NCI-H2196 treated with DMSO at 0.1 percent for 48 hours (cell line): ENCODE results near the gene AZU1.
"Not testable (repeated sequence)": the region's sequence is repeated elsewhere in the genome, so short reads cannot be mapped to it uniquely, and the experiment has no call there.

Experiments used
- DNase-seq: peaks from one replicate; lab custom pipeline; 2025; ENCODE audit not compliant: unreplicated experiment; lab: John Stamatoyannopoulos, UW

AZU1 gene

DNA sequence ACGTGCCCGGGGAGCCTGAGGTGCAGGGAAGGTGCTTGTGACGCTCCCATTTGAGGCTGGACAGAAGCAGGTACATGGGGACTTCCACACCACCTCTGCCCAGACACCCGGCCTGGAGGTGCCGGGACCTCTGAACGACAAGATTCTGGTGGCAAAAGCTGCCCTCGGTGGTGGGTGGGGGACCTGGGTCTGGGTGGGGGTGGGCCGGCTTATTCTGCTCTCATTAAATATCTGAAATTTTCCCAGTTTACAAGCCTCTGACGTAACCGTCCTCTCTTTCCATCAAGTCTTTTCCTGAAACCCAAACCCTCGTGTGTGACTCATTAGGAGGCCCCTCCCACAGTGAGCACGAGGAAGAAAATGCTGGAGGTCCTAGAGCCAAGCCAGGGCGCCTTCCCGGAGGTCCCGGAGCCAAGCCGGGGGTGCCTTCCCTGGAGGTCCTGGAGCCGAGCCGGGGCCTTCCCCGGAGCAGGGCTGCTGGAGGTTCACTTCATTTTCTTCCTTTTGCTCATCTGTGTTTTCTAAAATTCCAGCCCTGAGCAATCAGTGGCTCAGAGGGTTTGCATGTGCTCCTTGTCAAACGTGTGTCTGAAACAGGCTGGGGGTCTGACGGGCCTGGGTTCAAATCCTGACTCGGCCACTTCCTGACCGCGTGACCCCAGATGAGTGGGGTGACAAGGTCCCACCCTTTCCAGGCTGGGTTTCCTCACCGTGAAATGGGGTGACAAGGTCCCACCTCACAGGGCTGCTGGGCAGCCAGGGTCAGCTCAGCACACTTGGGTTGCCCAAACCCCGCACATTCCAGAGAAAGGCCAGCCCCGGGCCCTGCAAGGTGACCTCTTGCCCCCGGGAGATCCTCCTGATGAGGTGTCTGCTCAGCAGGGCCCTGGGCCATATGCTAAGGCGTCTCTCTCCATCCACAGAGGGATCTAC, 41.9 kb downstream of the AZU1 start:
- no peak for DNase-seq

DNA sequence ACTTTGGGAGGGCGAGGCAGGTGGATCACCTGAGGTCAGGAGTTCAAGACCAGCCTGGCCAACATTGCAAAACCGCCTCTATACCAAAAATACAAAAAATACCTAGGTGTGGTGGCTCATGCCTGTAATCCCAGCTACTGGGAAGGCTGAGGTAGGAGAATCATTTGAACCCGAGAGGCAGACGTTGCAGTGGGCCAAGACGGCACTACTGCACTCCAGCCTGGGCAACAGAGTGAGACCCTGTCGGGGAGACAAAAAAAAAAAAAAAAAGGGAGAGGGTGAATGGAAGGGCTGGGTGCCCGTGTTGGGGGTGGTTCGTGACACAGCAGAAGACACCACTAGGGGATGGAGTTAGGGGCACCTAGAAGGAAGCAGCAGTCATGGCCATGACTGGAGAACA, 42.7 kb downstream of the AZU1 start:
- DNase-seq, result no peak

DNA sequence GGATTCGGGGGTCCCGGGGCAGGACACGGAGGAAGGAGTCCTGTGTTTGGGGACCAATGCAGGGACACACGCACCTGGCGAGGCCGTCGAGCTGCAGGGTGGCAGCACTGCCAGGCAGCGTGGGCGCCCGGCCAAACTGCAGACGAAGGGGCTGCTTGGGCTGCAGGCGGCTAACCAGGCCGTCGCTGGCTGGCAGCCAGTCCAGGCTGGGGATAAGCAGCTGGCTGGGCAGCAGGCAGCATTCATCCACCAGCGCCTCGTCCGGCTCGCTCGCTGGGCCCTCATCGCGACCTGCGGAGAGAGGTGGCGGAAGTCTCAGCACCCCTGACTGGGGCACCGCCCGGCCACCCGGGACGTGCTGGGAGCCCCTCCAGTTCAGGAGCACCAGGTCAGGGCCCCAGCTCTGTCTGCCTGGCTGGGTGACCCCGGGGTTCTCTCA, 43.3 kb downstream of the AZU1 start:
- peak; percentile 71 for DNase-seq

DNA sequence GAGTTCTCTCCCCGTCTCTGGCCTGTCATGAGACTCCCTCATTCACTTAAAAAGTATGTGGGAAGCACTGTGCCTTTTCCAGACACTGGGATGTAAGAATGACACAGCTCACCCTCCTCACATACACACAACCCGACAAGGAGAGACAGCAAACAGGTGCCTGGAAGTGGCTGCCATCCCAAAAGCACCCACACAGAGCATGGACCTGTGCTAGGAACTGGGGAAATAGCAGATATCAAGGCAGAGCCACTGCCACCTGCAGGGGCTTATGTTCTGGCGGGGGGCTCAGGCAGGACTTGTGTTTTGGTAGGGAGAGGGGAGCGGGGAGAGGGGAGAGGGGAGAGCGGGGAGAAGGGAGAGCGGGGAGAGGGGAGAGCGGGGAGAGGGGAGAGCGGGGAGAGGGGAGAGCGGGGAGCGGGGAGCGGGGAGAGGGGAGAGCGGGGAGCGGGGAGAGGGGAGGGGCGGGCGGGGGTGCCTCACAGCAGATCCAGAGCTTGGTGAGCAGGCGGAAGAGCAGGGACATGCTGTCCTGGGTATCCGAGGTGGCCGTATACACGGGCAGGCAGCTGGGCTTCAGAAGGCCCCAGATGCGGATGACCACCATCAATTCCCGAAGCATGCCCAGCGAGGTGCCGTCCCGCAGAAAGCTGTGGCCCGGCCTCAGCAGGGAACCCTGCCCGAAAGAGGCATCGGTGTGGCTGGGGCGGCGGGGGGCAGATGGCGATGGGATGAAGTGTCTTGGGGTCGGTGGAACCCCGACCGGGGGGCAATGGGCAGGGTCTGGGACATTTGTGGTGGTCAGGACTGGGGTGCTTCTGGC, 44.0 kb downstream of the AZU1 start:
- DNase-seq, result no peak

DNA sequence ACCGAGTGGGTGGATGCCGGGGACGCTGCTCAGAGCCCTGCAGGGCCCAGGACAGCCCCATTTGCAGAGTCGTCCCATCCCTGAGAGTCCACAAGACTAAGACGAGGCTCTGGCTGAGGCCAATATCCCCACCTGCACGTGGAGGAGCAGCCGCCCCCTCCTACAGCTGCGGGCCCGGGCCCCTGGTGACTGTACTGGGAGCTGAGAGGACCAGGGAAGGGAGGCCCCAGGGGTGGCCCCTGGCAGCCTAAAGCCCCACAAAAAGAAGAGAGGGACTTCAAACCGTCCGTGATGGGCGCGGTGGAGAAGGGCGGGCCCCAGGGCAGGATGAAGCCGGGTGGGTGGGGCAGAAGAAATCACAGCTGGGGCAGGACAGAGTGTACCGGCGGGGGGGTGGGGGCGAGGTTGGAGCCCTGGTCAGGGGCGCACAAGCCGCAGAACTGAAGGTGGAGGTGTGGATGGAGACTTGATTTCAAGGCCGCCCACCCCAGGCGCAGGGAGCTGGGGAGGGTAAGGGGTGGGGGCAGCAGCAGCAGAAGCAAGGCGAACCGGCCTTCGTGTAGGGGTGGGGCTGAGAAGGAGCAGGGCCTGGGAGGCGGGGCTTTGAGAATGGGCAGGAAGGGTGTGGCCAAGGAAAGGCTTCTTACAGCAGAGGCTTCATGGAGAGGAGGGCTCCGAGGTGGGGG, 44.8 kb downstream of the AZU1 start:
- no peak for DNase-seq

DNA sequence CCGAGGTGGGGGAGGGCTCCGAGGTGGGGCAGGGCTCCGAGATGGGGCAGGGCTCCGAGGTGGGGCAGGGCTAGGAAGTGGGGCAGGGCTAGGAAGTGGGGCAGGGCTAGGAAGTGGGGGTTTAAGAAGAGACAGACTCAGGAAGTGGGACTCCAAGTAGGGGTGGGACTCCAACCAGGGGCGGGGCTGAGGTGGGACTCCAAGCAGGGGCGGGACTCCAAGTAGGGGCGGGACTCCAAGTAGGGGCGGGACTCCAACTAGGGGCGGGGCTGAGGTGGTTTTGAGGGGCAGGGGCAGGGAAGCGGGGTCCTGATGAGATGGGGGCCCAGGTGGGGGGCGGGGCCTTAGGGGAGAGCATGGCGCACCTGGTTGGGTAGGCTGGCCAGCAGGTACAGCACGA, 45.4 kb downstream of the AZU1 start:
- DNase-seq, result no peak

DNA sequence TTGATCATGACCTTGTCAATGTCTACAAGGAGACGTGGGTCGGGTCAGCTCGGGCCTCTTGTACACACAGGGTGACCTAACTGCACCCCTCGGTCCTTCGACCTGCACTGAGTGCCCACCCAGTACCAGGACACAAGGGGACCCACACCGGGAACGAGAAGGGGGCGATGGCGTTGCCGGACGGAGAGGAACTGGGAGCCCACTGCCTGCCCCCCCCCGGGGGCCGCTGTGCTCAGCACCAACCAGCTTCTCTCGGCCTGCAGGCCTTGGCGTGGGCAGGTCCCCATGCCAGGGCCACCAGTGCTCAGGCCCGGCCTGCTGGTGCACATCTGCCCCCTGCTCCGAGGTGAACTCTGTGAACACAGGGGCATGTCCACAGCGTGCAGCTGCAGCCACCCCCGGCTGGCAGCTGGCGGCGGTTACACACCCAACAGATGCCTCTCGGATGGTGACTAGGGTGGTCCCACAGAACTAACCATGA, 46.0 kb downstream of the AZU1 start:
- DNase-seq, result no peak

DNA sequence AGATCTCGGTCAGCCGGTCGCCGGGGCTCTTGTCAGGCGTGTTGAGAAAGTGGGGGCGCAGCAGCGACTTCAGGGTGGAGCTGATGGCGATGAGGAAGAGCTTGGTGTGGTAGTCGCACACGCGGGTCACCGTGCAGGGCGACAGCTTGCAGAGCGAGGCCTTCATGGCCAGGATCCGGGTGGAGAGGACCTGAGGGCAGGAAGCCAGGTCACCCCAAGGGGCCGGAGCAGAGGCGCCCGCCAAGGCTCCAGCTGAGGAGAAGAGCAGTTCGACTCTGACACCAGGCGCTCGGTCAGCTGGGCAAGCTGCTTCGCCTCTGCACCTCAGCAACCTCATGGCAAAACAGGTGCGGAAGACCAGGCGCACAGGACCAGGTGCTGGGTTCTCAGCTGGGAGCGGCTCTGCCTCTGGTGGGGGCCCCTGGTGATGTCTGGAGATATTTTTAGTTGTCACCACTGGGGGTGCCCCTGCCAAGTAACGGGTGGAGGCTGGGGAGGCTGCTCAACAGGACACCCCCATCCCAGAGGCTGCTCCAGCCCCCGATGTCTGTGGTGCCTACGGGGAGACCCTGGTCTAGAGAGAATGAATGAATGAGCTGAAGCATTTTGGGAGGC, 47.7 kb downstream of the AZU1 start:
- no peak for DNase-seq

DNA sequence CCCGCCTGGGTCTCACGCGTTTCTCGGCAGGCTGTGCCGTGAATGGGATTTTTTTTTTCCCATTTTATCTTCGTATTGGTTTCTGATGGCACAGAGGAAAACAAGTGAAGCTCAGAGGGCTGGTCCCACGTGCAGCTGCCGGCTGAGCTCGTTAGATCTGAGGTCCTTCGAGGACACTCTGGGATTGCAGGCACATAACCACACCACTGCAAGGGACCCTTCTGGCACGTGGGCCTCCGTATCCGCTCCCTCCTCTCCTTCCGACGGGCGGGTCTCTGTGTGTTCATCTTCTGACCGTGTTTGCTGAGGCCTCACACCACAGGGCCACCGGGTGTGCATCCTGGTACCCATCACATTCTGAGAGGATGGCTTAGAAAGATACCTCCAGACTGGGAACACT, 48.5 kb downstream of the AZU1 start:
- no peak for DNase-seq

DNA sequence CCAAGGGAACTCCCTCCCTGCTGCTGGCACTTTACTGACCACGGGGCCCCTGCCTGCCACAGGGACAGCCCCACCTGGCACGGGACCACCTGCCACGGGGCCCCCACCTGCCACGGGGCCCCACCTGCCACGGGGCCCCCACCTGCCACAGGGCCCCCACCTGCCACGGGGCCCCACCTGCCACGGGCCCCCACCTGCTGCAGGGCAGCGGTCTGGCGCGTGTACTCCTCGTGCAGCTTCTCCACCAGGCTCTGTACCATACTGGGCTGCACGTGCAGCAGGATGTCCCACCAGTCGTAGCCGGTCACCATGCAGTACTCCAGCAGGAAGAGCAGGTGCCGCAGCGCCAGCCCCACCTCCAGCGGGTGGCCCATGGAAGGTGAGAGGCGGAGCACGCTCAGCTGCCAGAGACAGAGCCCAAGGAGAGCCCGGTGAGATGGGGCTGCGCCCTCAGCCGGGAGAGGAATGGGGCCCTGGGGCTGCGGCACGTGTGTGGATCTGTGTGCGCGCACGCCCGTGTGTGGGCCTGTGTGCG, 49.2 kb downstream of the AZU1 start:
- no peak for DNase-seq

DNA sequence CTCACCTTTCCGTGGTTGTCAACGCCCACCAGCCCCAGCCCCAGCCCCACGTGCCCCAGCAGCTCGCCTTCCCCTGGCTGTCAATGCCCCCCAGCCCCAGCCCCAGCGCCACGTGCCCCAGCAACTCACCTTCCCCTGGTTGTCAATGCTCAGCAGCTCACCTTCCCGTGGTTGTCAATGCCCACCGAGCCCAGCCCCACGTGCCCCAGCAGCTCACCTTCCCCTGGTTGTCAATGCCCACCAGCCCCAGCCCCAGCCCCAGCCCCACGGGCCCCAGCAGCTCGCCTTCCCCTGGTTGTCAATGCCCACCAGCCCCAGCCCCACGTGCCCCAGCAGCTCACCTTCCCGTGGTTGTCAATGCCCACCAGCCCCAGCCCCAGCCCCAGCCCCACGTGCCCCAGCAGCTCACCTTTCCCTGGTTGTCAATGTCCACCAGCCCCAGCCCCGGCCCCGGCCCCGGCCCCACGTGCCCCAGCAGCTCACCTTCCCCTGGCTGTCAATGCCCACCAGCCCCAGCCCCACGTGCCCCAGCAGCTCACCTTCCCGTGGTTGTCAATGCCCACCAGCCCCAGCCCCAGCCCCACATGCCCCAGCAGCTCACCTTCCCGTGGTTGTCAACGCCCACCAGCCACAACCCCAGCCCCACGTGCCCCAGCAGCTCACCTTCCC, 50.5 kb downstream of the AZU1 start:
- DNase-seq, result not testable (repeated sequence)

DNA sequence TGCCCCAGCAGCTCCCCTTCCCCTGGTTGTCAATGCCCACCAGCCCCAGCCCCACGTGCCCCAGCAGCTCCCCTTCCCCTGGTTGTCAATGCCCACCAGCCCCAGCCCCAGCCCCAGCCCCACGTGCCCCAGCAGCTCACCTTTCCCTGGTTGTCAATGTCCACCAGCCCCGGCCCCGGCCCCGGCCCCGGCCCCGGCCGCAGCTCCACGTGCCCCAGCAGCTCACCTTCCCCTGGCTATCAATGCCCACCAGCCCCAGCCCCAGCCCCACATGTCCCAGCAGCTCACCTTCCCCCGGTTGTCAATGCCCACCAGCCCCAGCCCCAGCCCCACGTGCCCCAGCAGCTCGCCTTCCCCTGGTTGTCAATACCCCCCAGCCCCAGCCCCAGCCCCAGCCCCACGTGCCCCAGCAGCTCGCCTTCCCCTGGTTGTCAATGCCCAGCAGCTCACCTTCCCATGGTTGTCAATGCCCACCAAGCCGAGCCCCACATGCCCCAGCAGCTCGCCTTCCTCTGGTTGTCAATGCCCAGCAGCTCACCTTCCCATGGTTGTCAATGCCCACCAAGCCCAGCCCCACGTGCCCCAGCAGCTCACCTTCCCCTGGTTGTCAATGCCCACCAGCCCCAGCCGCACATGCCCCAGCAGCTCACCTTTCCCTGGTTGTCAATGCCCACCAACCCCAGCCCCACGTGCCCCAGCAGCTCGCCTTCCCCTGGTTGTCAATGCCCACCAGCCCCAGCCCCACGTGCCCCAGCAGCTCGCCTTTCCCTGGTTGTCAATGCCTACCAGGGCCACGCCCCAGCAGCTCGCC, 51.3 kb downstream of the AZU1 start:
- not testable (repeated sequence) for DNase-seq

DNA sequence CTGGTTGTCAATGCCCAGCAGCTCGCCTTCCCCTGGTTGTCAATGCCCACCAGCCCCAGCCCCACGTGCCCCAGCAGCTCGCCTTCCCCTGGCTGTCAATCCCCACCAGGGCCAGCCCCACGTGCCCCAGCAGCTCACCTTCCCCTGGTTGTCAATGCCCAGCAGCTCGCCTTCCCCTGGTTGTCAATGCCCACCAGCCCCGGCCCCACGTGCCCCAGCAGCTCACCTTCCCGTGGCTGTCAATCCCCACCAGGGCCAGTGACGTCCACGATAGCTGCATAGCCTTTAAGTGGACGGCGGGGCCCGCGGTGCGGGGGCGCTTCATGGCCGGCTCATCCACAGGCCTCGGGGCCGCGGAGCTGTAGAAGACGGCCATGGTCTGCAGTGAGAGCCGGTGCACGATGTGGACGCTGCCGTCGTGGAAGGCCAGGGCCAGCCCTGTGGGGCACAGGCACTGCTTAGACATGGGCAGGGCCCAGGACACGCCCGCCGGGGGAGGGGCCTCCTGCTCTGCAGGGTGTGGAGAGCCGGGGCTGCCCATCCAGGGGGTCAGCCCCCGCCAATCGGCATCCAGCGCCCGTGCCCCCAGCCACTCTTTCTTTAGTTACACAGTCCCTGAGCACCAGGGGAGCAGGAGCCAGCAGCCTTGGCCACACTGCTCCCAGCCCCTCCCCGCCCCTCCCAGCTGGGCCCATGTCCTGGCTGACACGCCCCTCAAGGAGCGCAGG, 52.2 kb downstream of the AZU1 start:
- DNase-seq, result no peak
